HG03196 (cell line): ENCODE data around the gene ZAR1L.

ENCODE experiments used
- ATAC-seq: cut with Tn5 transposase; IDR thresholded peaks from one replicate; pipeline ENCODE4 v1.9.1; 2021; ENCODE audit not compliant: unreplicated experiment

The ZAR1L gene

GRCh38 chr13:32256243-32256642, 58.9 kb downstream of the ZAR1L start:
- no peak for ATAC-seq

DNA sequence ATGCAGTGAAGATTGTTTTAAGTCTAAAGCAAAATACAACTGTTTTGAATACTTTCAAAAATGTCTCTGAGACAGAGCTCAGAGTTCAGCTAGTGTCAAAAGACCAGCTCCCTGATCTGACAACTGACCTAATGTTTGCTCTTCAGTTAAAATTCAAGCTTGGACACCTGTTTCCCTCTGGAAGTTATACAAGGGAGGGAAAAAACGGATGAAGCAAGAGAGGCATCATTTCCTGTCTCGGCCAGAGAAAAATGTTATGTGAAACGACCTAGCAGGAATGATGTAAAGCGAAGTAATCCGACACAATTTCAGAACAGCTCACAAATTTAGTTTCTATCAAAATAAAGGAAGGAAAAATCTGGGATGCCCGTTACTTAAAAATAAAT, 59.4 kb downstream of the ZAR1L start:
- no peak for ATAC-seq

DNA sequence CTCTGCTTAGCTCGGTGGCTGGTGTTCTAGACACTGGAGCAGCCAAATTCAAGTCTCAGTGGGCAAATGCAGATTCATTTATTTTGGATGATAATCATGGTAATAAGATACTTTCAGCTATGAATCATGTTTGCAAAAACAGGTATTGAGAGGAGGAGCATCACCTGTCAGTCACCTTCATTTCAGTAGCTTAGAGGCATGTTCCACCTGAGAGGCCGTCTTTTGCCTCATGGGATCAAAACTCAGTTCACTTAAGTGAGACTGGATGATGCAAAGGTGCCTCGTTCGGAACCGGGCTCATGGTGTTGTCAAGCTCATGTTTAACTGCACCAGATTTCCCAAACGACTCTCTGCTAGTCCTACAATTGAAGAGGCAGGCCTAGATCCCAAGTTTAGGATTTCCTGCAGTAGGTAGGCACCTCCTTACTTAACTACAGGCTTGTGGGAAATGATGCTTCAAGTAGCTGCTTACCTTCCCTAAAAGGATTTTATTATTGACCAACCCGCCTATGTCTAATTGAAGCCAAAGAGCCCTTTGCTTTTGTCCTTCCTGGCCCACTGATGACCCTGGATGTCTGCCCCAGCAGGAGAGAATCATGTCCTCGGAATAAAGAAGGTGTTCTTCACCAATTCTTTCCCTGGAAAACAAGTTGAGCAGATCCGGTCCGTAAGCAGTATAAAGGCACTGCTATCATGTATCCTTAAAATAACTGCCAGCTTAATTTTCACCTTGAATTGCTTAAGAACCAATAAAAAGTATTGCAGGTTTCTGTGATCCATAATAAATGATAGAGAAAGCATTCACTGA, 60.0 kb downstream of the ZAR1L start:
- ATAC-seq: no peak

DNA sequence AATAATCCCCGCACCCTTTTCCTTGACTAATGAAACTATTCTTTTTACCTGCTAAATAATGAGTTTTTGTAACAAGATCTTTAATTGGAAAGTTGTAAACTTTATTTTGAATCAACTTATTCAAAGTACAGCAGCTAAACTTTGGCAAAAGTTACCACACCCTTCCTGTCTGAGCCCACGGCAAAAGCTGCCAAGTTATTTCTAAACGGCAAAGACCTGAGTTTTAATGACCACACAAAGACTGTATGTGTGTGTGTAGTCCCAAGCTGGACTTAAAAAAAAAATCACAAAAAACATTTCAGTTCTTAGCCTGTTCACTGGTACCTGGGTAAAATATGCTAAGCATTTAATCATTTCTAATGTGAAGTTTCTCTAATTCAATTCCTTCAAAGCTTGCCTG, 60.7 kb downstream of the ZAR1L start:
- no peak for ATAC-seq

- no peak for ATAC-seq
These were observed 61.2 kb downstream of the ZAR1L start for GRCh38 chr13:32253911-32254399.
